Measurements from ENCODE around the gene ASIC2.

The ASIC2 gene

DNA sequence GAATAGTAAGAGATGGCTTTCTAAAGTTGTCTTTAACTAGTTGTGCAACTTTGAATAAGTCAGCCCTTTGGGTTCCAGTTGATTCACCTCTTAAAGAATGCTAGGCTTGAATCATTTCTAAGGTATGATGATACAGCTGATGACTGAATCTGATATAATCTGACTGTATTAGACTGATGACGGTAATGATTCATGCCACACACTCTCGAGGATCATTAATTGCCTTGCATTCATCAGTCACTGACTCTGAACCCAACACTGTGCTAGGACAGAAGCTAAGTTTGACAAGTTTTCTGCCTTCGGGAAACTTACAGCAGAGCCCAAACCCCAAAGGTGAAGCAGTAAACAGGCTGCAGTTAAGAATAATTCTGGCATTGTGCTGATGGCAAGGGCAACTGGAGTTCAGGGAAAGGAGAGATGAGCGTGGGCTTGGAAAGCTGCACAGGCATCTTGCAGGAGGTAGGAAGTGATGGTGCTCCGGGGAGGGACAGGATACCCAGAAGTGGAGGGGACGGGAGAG is 25.8 kb downstream of the ASIC2 start:
- no peaks in the 10 kb centered on the region for H3K36me3 ChIP-seq (ENCODE audit: insufficient read depth, low read length)
- H3K9me3 ChIP-seq (ENCODE audit: insufficient read depth, low read depth, low read length), result no peaks in the 10 kb centered on the region
- no peak overlapping the region for H3K4me3 ChIP-seq (ENCODE audit: low read length)
- whole genome bisulfite sequencing, result 94% methylated on average over 6 of the region's 6 CpGs
- no peaks in the 10 kb centered on the region for H3K27me3 ChIP-seq (ENCODE audit: insufficient read depth, low read length)
- no peaks in the 10 kb centered on the region for H3K4me1 ChIP-seq (ENCODE audit: insufficient read depth, low read length)
- no peak overlapping the region for H3K27ac ChIP-seq (ENCODE audit: low read depth, low read length)
- H3K9ac ChIP-seq (ENCODE audit: low read depth, low read length), result no peak overlapping the region

DNA sequence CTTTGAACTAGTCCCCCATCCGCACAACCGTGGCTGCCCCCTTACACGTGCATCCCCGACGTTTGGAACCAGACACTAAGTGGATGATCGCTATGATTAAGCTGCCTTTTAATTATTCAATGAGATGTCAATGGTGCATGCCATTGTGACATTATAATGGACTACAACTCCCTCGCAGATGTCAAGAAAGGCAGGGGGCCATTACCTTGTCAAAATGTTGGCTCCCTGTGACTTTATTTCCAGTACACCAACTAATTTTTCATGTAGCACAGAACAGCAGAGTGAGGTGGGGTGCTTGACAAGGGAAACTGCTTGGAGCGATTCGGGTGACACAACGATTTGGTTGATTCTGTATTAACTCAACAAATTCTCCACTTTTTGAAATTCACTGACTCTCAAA is 26.5 kb downstream of the ASIC2 start:
- no peaks in the 10 kb centered on the region for H3K27me3 ChIP-seq (ENCODE audit: insufficient read depth, low read length)
- no peak overlapping the region for H3K9ac ChIP-seq (ENCODE audit: low read depth, low read length)
- no peaks in the 10 kb centered on the region for H3K36me3 ChIP-seq (ENCODE audit: insufficient read depth, low read length)
- no peaks in the 10 kb centered on the region for H3K9me3 ChIP-seq (ENCODE audit: insufficient read depth, low read depth, low read length)
- 88% methylated on average over 7 of the region's 10 CpGs for WGBS
- no peak overlapping the region for H3K4me3 ChIP-seq (ENCODE audit: low read length)
- H3K4me1 ChIP-seq (ENCODE audit: insufficient read depth, low read length), result no peaks in the 10 kb centered on the region
- H3K27ac ChIP-seq (ENCODE audit: low read depth, low read length), result no peak overlapping the region

DNA sequence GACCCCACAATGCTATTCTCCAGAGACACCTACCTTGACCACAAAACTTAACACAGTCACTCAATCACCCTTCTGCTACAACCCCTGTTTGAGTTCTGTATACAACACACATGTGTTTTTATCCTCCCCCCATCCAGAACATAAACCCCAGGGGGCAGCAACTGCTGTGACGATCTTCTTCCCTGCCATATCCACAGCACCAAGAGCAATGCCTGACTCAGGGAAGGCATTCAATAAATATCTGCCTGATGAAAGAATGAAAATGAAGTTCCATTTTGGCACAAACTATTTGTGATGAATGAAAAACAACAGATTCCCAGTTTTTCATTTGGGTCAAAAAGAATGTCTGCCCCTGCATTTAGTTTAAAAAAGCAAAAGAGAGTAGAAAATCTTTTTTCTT is 27.0 kb downstream of the ASIC2 start:
- H3K9me3 ChIP-seq (ENCODE audit: insufficient read depth, low read depth, low read length), result no peaks in the 10 kb centered on the region
- no peak overlapping the region for H3K27ac ChIP-seq (ENCODE audit: low read depth, low read length)
- no peaks in the 10 kb centered on the region for H3K4me1 ChIP-seq (ENCODE audit: insufficient read depth, low read length)
- WGBS, result 75% methylated on average over 1 of the region's 1 CpG
- H3K27me3 ChIP-seq (ENCODE audit: insufficient read depth, low read length), result no peaks in the 10 kb centered on the region
- no peaks in the 10 kb centered on the region for H3K36me3 ChIP-seq (ENCODE audit: insufficient read depth, low read length)
- H3K9ac ChIP-seq (ENCODE audit: low read depth, low read length), result no peak overlapping the region
- no peak overlapping the region for H3K4me3 ChIP-seq (ENCODE audit: low read length)

DNA sequence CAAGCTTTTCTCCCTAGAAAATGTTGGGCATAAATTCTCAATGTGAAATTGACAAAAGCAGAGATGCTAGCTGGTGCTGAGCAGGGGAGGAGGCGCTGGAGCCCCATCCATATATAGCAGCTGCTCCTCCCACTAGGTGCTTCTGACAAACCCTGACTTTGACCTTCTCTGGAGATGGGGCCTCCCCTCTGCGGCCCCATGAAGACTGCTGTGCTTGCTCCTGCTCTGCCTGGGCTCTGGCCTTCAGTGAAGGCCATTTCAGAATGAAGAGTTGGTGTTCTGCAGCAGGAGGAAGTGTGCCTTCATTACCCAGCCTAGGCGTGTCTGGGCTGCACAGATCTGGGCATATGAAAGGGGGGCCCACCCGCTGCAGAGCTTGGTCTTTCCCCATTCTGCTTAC is 29.7 kb downstream of the ASIC2 start:
- Histone ChIP-seq H3K9ac (ENCODE audit: low read depth, low read length) (no peak overlapping the region), H3K4me3 (ENCODE audit: low read length) (no peak overlapping the region), H3K4me1 (ENCODE audit: insufficient read depth, low read length) (peaks cover 4% of the 10 kb centered on the region; the same call in 1 of the 2 replicates), H3K27ac (ENCODE audit: low read depth, low read length) (no peak overlapping the region), H3K9me3 (ENCODE audit: insufficient read depth, low read depth, low read length) (no peaks in the 10 kb centered on the region), H3K36me3 (ENCODE audit: insufficient read depth, low read length) (no peaks in the 10 kb centered on the region), H3K27me3 (ENCODE audit: insufficient read depth, low read length) (no peaks in the 10 kb centered on the region)
- 97% methylated on average over 4 of the region's 4 CpGs for WGBS

DNA sequence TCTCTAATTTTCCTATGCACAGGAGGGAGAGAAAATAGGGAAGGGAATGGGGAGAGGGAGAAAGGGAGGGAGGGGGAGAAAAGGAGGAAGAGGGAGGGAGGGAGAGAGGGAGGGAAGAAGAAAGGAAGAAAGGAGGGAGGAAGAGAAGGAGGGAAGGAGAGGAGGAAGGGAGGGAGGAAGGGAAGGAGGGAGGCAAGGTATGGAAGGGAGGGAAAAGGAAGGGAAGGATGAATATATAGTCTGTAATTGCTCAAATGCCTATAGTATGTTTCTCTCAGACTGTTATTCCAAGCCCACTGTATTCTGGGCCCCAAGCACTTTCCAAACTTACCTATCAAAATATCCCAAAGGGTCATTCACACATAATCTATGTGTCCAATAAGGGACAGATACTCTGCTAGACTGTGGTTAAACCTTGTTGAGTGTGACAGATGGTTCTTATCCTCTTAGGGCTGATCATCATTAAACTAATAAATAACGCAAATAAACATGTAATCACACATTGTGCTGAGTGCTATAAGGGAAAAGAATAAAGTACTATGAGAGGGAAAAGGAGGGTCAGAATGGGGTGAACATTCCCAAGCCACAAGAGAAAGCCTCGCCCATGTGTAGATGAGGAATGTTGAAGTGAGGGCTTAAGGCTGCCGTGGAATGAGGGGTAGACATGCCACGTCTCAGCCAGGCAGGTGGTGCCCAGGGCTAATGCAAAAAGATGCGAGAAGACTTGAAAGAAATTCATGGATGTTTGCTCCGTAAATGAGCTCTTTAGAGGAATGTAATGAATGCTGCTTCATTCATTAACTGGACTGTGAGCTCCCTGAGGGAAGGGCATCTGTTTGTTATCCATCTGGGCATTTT is 30.6 kb downstream of the ASIC2 start:
- Histone ChIP-seq H3K4me3 (ENCODE audit: low read length) (no peak overlapping the region), H3K9ac (ENCODE audit: low read depth, low read length) (no peak overlapping the region), H3K4me1 (ENCODE audit: insufficient read depth, low read length) (peaks cover 4% of the 10 kb centered on the region; the same call in 1 of the 2 replicates), H3K9me3 (ENCODE audit: insufficient read depth, low read depth, low read length) (no peaks in the 10 kb centered on the region), H3K36me3 (ENCODE audit: insufficient read depth, low read length) (no peaks in the 10 kb centered on the region), H3K27me3 (ENCODE audit: insufficient read depth, low read length) (no peaks in the 10 kb centered on the region), H3K27ac (ENCODE audit: low read depth, low read length) (no peak overlapping the region)
- WGBS, result 77% methylated on average over 5 of the region's 6 CpGs

DNA sequence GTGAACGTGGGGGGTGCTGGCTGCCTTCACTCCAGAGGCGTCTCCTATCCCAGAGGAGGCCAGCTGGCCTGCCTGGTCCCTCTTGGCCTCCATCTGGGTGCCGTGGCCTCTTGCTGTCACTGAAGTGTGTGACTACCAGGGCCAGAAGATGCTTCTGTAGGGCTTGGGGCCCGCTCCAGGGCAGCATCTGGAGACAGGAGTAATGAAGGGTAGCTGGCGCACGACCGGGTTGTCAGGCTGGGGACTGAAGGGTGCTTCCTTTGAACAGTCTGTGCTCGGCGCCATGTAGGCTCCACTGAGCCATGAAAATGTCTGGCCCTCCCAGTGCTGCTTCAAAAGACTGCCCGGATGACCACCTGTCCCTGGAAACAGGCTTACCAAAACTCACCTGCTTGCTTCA is 31.3 kb downstream of the ASIC2 start:
- Histone ChIP-seq H3K9me3 (ENCODE audit: insufficient read depth, low read depth, low read length) (no peaks in the 10 kb centered on the region), H3K27me3 (ENCODE audit: insufficient read depth, low read length) (no peaks in the 10 kb centered on the region)
- WGBS, result 93% methylated on average over 10 of the region's 10 CpGs

DNA sequence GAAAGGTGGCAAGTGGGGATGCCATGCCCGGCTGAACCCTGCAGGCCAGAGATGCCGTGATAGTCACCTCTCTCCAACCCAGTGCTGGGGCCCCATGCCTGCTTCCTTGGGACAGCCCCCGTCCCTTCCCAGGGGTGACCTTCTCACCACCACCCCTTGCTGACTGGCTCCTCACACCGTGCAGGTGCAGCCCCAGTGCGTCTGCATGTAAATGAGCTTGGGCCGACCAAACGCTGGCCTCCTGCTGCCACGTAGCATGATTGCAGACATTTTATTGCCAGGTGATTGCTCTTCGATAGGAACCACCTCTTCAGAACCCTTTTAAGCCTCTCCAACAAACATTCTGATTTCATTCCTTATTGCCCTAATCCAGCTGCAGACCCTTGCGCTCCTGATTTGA is 32.5 kb downstream of the ASIC2 start:
- 65% methylated on average over 10 of the region's 10 CpGs for WGBS
- Histone ChIP-seq H3K4me3 (ENCODE audit: low read length) (no peak overlapping the region), H3K9ac (ENCODE audit: low read depth, low read length) (no peak overlapping the region), H3K4me1 (ENCODE audit: insufficient read depth, low read length) (peaks cover 4% of the 10 kb centered on the region; the same call in 1 of the 2 replicates), H3K36me3 (ENCODE audit: insufficient read depth, low read length) (no peaks in the 10 kb centered on the region), H3K27me3 (ENCODE audit: insufficient read depth, low read length) (no peaks in the 10 kb centered on the region), H3K27ac (ENCODE audit: low read depth, low read length) (no peak overlapping the region), H3K9me3 (ENCODE audit: insufficient read depth, low read depth, low read length) (no peaks in the 10 kb centered on the region)

More for the DNA sequence above, 31.3 kb downstream of the ASIC2 start:
- no peak overlapping the region for H3K4me3 ChIP-seq (ENCODE audit: low read length)
- H3K36me3 ChIP-seq (ENCODE audit: insufficient read depth, low read length), result no peaks in the 10 kb centered on the region
- no peak overlapping the region for H3K9ac ChIP-seq (ENCODE audit: low read depth, low read length)
- no peak overlapping the region for H3K27ac ChIP-seq (ENCODE audit: low read depth, low read length)
- H3K4me1 ChIP-seq (ENCODE audit: insufficient read depth, low read length), result peaks cover 4% of the 10 kb centered on the region; the same call in 1 of the 2 replicates

DNA sequence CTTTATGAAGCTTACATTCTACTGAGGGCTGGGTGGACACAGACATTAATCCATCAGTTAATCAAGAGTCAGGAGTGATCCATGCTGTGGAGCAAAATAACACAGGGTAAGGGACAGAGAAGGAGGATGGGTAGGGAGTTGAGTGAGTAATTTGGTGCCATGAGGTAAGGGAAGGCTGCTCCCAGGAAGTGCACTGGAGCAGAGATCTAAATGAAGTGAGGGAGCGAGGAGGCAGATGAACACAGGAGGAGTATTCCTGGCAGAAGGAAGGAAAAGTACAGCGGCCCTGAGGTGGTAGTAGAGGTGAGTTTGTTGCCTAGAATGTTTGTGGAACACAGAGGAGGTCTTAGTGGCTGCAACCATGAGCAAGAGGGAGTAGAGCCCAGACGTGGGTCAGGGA is 34.8 kb downstream of the ASIC2 start:
- Histone ChIP-seq H3K4me3 (ENCODE audit: low read length) (no peak overlapping the region), H3K36me3 (ENCODE audit: insufficient read depth, low read length) (no peaks in the 10 kb centered on the region), H3K27ac (ENCODE audit: low read depth, low read length) (no peak overlapping the region), H3K9ac (ENCODE audit: low read depth, low read length) (no peak overlapping the region), H3K27me3 (ENCODE audit: insufficient read depth, low read length) (no peaks in the 10 kb centered on the region), H3K4me1 (ENCODE audit: insufficient read depth, low read length) (peaks cover 4% of the 10 kb centered on the region; the same call in 1 of the 2 replicates), H3K9me3 (ENCODE audit: insufficient read depth, low read depth, low read length) (no peaks in the 10 kb centered on the region)
- 86% methylated on average over 3 of the region's 3 CpGs for WGBS

DNA sequence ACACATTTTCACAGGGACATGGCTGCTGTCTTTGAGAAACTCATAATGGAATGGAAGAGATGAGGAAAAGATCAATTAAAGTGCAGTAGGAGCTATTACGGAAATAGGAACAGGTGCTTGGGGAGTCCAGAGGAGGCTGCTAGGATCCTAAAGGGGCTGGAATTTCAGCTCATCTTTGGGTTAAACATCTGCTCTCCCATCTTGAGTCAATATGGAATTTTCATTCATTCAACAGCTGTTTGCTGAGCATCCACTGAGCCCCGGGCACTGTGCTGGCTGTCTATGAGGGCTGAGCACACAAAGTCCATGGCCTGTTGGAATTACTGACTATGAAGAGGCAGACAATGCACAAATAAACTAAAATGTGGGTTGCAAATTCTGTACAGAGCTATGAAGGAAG is 47.9 kb downstream of the ASIC2 start:
- Histone ChIP-seq H3K9ac (ENCODE audit: low read depth, low read length) (no peak overlapping the region), H3K36me3 (ENCODE audit: insufficient read depth, low read length) (no peaks in the 10 kb centered on the region), H3K27ac (ENCODE audit: low read depth, low read length) (no peak overlapping the region), H3K27me3 (ENCODE audit: insufficient read depth, low read length) (no peaks in the 10 kb centered on the region), H3K4me1 (ENCODE audit: insufficient read depth, low read length) (no peaks in the 10 kb centered on the region), H3K4me3 (ENCODE audit: low read length) (no peak overlapping the region), H3K9me3 (ENCODE audit: insufficient read depth, low read depth, low read length) (no peaks in the 10 kb centered on the region)
- 91% methylated on average over 2 of the region's 2 CpGs for WGBS

DNA sequence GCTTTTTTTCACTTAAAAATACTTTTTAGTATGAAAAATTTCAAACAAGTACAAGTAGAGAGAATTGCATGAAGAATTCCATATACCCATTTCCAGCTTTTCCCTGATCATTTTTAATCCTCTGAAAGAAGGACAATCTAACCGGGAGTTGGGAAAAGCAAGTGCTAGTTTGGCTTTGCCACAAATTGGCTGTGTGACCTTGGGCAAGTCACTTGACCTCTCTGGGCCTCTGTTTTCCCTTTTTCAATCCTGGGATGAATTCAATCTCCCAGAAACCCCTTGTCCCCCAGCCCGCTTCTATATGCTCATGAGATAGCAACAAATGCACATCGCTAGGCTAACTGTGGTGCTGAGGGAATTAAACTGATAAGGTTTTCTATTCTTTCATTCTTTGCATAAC is 49.4 kb downstream of the ASIC2 start:
- 97% methylated on average over 3 of the region's 3 CpGs for WGBS
- H3K4me3 ChIP-seq (ENCODE audit: low read length), result no peak overlapping the region
- no peaks in the 10 kb centered on the region for H3K36me3 ChIP-seq (ENCODE audit: insufficient read depth, low read length)
- no peaks in the 10 kb centered on the region for H3K27me3 ChIP-seq (ENCODE audit: insufficient read depth, low read length)
- H3K9ac ChIP-seq (ENCODE audit: low read depth, low read length), result no peak overlapping the region
- no peak overlapping the region for H3K27ac ChIP-seq (ENCODE audit: low read depth, low read length)
- H3K9me3 ChIP-seq (ENCODE audit: insufficient read depth, low read depth, low read length), result no peaks in the 10 kb centered on the region
- H3K4me1 ChIP-seq (ENCODE audit: insufficient read depth, low read length), result no peaks in the 10 kb centered on the region

DNA sequence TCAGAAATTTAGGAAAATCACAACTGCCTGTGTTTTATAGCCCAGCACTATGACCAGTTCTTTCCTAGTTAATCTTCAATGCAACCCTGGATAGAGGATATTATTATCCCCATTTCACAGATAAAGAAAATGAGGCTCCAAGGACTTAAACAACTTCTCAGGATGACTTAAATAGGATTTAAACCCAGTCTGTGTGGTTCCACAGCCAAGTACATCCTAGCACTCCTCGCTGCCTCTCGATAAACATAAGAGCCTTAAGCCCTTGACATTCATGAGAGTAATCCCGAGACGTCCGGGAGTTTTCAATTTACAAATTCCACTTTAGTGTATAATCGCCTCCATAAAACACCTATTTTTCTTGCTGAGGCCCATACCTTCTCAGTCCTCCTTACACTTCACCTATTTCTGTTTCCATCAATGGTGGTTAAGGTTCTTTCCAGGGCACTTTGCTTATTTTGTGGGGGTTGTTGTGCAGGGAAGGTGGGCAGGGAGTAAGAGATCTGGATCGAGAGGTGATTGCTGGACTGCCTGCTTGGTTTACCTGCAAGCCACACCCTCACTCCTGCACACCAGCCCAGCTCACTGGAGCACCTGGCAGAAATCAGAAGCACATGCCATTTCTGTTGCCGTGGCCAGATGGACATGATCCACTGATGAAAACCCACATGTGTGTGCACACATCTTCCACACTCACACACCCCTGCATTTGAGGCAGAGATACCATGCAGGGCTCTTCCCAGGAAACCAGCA is 50.5 kb downstream of the ASIC2 start:
- WGBS, result 83% methylated on average over 7 of the region's 8 CpGs
- Histone ChIP-seq H3K27ac (ENCODE audit: low read depth, low read length) (no peak overlapping the region), H3K27me3 (ENCODE audit: insufficient read depth, low read length) (no peaks in the 10 kb centered on the region), H3K4me3 (ENCODE audit: low read length) (no peak overlapping the region), H3K9me3 (ENCODE audit: insufficient read depth, low read depth, low read length) (no peaks in the 10 kb centered on the region), H3K36me3 (ENCODE audit: insufficient read depth, low read length) (no peaks in the 10 kb centered on the region), H3K4me1 (ENCODE audit: insufficient read depth, low read length) (no peaks in the 10 kb centered on the region), H3K9ac (ENCODE audit: low read depth, low read length) (no peak overlapping the region)

Data from HUES64 (cell line).